ENCODE results near the gene CRYBB1.

The CRYBB1 gene

GRCh38 chr22:26617271-26618199 lies at the start of gene CRYBB1:
CRYBB1 (minus strand) TSS chr22:26618027; CDS start chr22:26616319, 1,708 bp downstream.
- Mint-ChIP-seq H3K9me3 (no peaks in the 10 kb centered on the region), H3K4me1 (peaks cover 34% of the 10 kb centered on the region), H3K4me3 (no peak within 1 kb of the TSS), H3K36me3 (ENCODE audit: insufficient read depth) (no peaks in the 10 kb centered on the region), H3K27me3 (no peaks in the 10 kb centered on the region), H3K27ac (ENCODE audit: low read depth) (peak within 1 kb of the TSS; percentile 75)
- DNase-seq (ENCODE audit: low spot score in 2 of 2) (no peak), ATAC-seq (replicated peaks; ENCODE audit: extremely low read depth, poor library complexity, severe bottlenecking) (no peak)

- ATAC-seq (replicated peaks; ENCODE audit: extremely low read depth, poor library complexity, severe bottlenecking), result no peak
- Mint-ChIP-seq H3K27ac (ENCODE audit: low read depth) (peak overlapping the region; percentile 59), H3K9me3 (no peaks in the 10 kb centered on the region), H3K27me3 (no peaks in the 10 kb centered on the region), H3K4me1 (peaks cover 54% of the 10 kb centered on the region), H3K4me3 (no peak overlapping the region), H3K36me3 (ENCODE audit: insufficient read depth) (peaks cover 35% of the 10 kb centered on the region)
- DNase-seq (ENCODE audit: low spot score in 2 of 2), result no peak
These were observed 49.3 kb upstream of the CRYBB1 start for GRCh38 chr22:26667140-26667539.

- peaks cover 41% of the 10 kb centered on the region for H3K4me1 Mint-ChIP-seq
- H3K27ac Mint-ChIP-seq (ENCODE audit: low read depth), result no peak overlapping the region
- no peak overlapping the region for H3K4me3 Mint-ChIP-seq
- no peak for ATAC-seq (replicated peaks; ENCODE audit: extremely low read depth, poor library complexity, severe bottlenecking)
- H3K9me3 Mint-ChIP-seq, result no peaks in the 10 kb centered on the region
- no peak for DNase-seq (ENCODE audit: low spot score in 2 of 2)
- no peaks in the 10 kb centered on the region for H3K27me3 Mint-ChIP-seq
- H3K36me3 Mint-ChIP-seq (ENCODE audit: insufficient read depth), result peaks cover 31% of the 10 kb centered on the region
These were observed 48.0 kb upstream of the CRYBB1 start for GRCh38 chr22:26665813-26666231.

GRCh38 chr22:26663374-26663923 lies 45.6 kb upstream of the CRYBB1 start:
- H3K4me1 Mint-ChIP-seq, result peaks cover 36% of the 10 kb centered on the region
- H3K9me3 Mint-ChIP-seq, result no peaks in the 10 kb centered on the region
- ATAC-seq (replicated peaks; ENCODE audit: extremely low read depth, poor library complexity, severe bottlenecking) (no peak), DNase-seq (ENCODE audit: low spot score in 2 of 2) (no peak)
- peaks cover 24% of the 10 kb centered on the region for H3K36me3 Mint-ChIP-seq (ENCODE audit: insufficient read depth)
- no peak overlapping the region for H3K4me3 Mint-ChIP-seq
- no peaks in the 10 kb centered on the region for H3K27me3 Mint-ChIP-seq
- H3K27ac Mint-ChIP-seq (ENCODE audit: low read depth), result no peak overlapping the region

- ATAC-seq (replicated peaks; ENCODE audit: extremely low read depth, poor library complexity, severe bottlenecking) (no peak), DNase-seq (ENCODE audit: low spot score in 2 of 2) (no peak)
- H3K36me3 Mint-ChIP-seq (ENCODE audit: insufficient read depth), result peaks cover 24% of the 10 kb centered on the region
- H3K4me3 Mint-ChIP-seq, result no peak overlapping the region
- H3K27ac Mint-ChIP-seq (ENCODE audit: low read depth), result peak overlapping the region; percentile 42
- no peaks in the 10 kb centered on the region for H3K27me3 Mint-ChIP-seq
- peaks cover 49% of the 10 kb centered on the region for H3K4me1 Mint-ChIP-seq
- H3K9me3 Mint-ChIP-seq, result no peaks in the 10 kb centered on the region
These were observed 44.3 kb upstream of the CRYBB1 start for GRCh38 chr22:26662160-26662559.

- peaks cover 53% of the 10 kb centered on the region for H3K4me1 Mint-ChIP-seq
- H3K27ac Mint-ChIP-seq (ENCODE audit: low read depth), result peak overlapping the region; percentile 55
These were observed 43.2 kb upstream of the CRYBB1 start for GRCh38 chr22:26660961-26661578.

GRCh38 chr22:26660356-26660755 lies 42.5 kb upstream of the CRYBB1 start:
- H3K36me3 Mint-ChIP-seq (ENCODE audit: insufficient read depth), result peaks cover 21% of the 10 kb centered on the region
- DNase-seq (ENCODE audit: low spot score in 2 of 2) (no peak), ATAC-seq (replicated peaks; ENCODE audit: extremely low read depth, poor library complexity, severe bottlenecking) (no peak)
- H3K4me3 Mint-ChIP-seq, result no peak overlapping the region
- no peaks in the 10 kb centered on the region for H3K27me3 Mint-ChIP-seq
- no peak overlapping the region for H3K27ac Mint-ChIP-seq (ENCODE audit: low read depth)
- no peaks in the 10 kb centered on the region for H3K9me3 Mint-ChIP-seq
- H3K4me1 Mint-ChIP-seq, result peaks cover 47% of the 10 kb centered on the region

More at GRCh38 chr22:26660961-26661578, 43.2 kb upstream of the CRYBB1 start:
- no peaks in the 10 kb centered on the region for H3K9me3 Mint-ChIP-seq
- no peak for ATAC-seq (replicated peaks; ENCODE audit: extremely low read depth, poor library complexity, severe bottlenecking)
- DNase-seq (ENCODE audit: low spot score in 2 of 2), result no peak
- no peak overlapping the region for H3K4me3 Mint-ChIP-seq
- peaks cover 25% of the 10 kb centered on the region for H3K36me3 Mint-ChIP-seq (ENCODE audit: insufficient read depth)
- H3K27me3 Mint-ChIP-seq, result no peaks in the 10 kb centered on the region

- Mint-ChIP-seq H3K9me3 (no peaks in the 10 kb centered on the region), H3K36me3 (ENCODE audit: insufficient read depth) (peaks cover 9% of the 10 kb centered on the region), H3K4me3 (peak overlapping the region; percentile 94), H3K27ac (ENCODE audit: low read depth) (peak overlapping the region; percentile 90), H3K27me3 (no peaks in the 10 kb centered on the region), H3K4me1 (peaks cover 35% of the 10 kb centered on the region)
- DNase-seq (ENCODE audit: low spot score in 2 of 2), result peak in 1 of 2 donors; percentile 52
- peak; percentile 76 for ATAC-seq (replicated peaks; ENCODE audit: extremely low read depth, poor library complexity, severe bottlenecking)
These were observed 41.0 kb upstream of the CRYBB1 start for GRCh38 chr22:26658671-26659478.

GRCh38 chr22:26658161-26658560 lies 40.3 kb upstream of the CRYBB1 start:
- peak; percentile 61 for ATAC-seq (replicated peaks; ENCODE audit: extremely low read depth, poor library complexity, severe bottlenecking)

GRCh38 chr22:26656891-26657851 lies 39.3 kb upstream of the CRYBB1 start, which contains the start of gene MIAT:
MIAT (plus strand) TSS chr22:26657588.
- no peaks in the 10 kb centered on the region for H3K9me3 Mint-ChIP-seq
- no peaks in the 10 kb centered on the region for H3K27me3 Mint-ChIP-seq
- peak within 1 kb of the TSS; percentile 94 for H3K4me3 Mint-ChIP-seq
- ATAC-seq (replicated peaks; ENCODE audit: extremely low read depth, poor library complexity, severe bottlenecking) (peak; percentile 81), DNase-seq (ENCODE audit: low spot score in 2 of 2) (peak; percentile 54)
- peaks cover 8% of the 10 kb centered on the region for H3K36me3 Mint-ChIP-seq (ENCODE audit: insufficient read depth)
- H3K4me1 Mint-ChIP-seq, result peaks cover 29% of the 10 kb centered on the region
- H3K27ac Mint-ChIP-seq (ENCODE audit: low read depth), result peak within 1 kb of the TSS; percentile 90

More at GRCh38 chr22:26658161-26658560, 40.3 kb upstream of the CRYBB1 start:
- no peaks in the 10 kb centered on the region for H3K9me3 Mint-ChIP-seq
- peak overlapping the region; percentile 94 for H3K4me3 Mint-ChIP-seq
- H3K27ac Mint-ChIP-seq (ENCODE audit: low read depth), result peak overlapping the region; percentile 90
- H3K36me3 Mint-ChIP-seq (ENCODE audit: insufficient read depth), result peaks cover 8% of the 10 kb centered on the region
- H3K4me1 Mint-ChIP-seq, result peaks cover 35% of the 10 kb centered on the region
- DNase-seq (ENCODE audit: low spot score in 2 of 2), result no peak
- no peaks in the 10 kb centered on the region for H3K27me3 Mint-ChIP-seq

- DNase-seq (ENCODE audit: low spot score in 2 of 2) (no peak), ATAC-seq (replicated peaks; ENCODE audit: extremely low read depth, poor library complexity, severe bottlenecking) (no peak)
- no peaks in the 10 kb centered on the region for H3K9me3 Mint-ChIP-seq
- no peak overlapping the region for H3K27ac Mint-ChIP-seq (ENCODE audit: low read depth)
- H3K27me3 Mint-ChIP-seq, result no peaks in the 10 kb centered on the region
- no peak overlapping the region for H3K4me3 Mint-ChIP-seq
- peaks cover 9% of the 10 kb centered on the region for H3K36me3 Mint-ChIP-seq (ENCODE audit: insufficient read depth)
- peaks cover 28% of the 10 kb centered on the region for H3K4me1 Mint-ChIP-seq
These were observed 34.0 kb upstream of the CRYBB1 start for GRCh38 chr22:26651815-26652214.

Measured in central memory CD8-positive, alpha-beta T cell (primary cell).